ENCODE measurements around the gene TREM1.

GRCh38 chr6:41226752-41227151 lies 59.7 kb downstream of the TREM1 start:
- TF ChIP-seq CTCF (optimal IDR thresholded peaks at IDR 0.05 in 1 of 3, IDR thresholded peaks at IDR 0.05 in 1 of 3, conservative IDR thresholded peaks at IDR 0.05 in 1 of 3; ENCODE audit: extremely low read depth in 1 of 3, insufficient read depth in 2 of 3, low read length in 3 of 3) (no peak), EZH2 (IDR thresholded peaks at IDR 0.05; ENCODE audit: low read length) (no peak)
